SK-N-SH treated with all-trans-retinoic acid at 6 μM for 48 hours (cell line): ENCODE measurements around the gene LLGL2.

Source experiments
- ATAC-seq: fragments of 200-7000 bp; cut with Tn5 transposase; 3 replicates; pipeline ENCODE4 v1.9.1; 2020; ENCODE audit warnings: mild to moderate bottlenecking, moderate library complexity
- ARNTL ChIP-seq: fragments of 450-650 bp; formaldehyde crosslinking; IDR thresholded peaks from 2 replicates; pipeline ENCODE4 v1.5.0; 2020; ENCODE audit warnings: low read depth, mild to moderate bottlenecking, moderate library complexity, borderline replicate concordance
- BACH2 ChIP-seq: fragments of 250-450 bp; sonication (Bioruptor Pico); IDR thresholded peaks from 2 replicates; pipeline ENCODE4 v1.9.0; 2021; ENCODE audit warnings: mild to moderate bottlenecking, borderline replicate concordance
- CSDC2 ChIP-seq: fragments of 250-450 bp; sonication (Bioruptor Pico); IDR thresholded peaks from 2 replicates; pipeline ENCODE4 v1.5.0; 2020; ENCODE audit warnings: mild to moderate bottlenecking, moderate library complexity
- CSRNP3 ChIP-seq: fragments of 250-450 bp; sonication (Bioruptor Pico); IDR thresholded peaks from 2 replicates; pipeline ENCODE4 v1.5.1; 2021; ENCODE audit warnings: mild to moderate bottlenecking, moderate library complexity
- ESRRG ChIP-seq: fragments of 250-450 bp; sonication (Bioruptor Pico); IDR thresholded peaks from 2 replicates; pipeline ENCODE4 v1.6.1; 2021; ENCODE audit warnings: mild to moderate bottlenecking
- GLIS3 ChIP-seq: fragments of 250-450 bp; sonication (Bioruptor Pico); IDR thresholded peaks from 2 replicates; pipeline ENCODE4 v1.5.0; 2020; ENCODE audit warnings: mild to moderate bottlenecking, moderate library complexity
- ISL1 ChIP-seq: fragments of 250-450 bp; sonication (Bioruptor Pico); IDR thresholded peaks from 2 replicates; pipeline ENCODE4 v2.1.2; 2022; ENCODE audit warnings: mild to moderate bottlenecking, moderate library complexity
- OSR1 ChIP-seq: fragments of 250-450 bp; sonication (Bioruptor Pico); IDR thresholded peaks from 2 replicates; pipeline ENCODE4 v1.8.0; 2022; ENCODE audit warnings: moderate library complexity, mild to moderate bottlenecking, inconsistent platforms
- PATZ1 ChIP-seq: fragments of 250-450 bp; sonication (Bioruptor Pico); IDR thresholded peaks from 2 replicates; pipeline ENCODE4 v1.8.0; 2020; ENCODE audit warnings: mild to moderate bottlenecking, moderate library complexity, borderline replicate concordance
- PPARA ChIP-seq: fragments of 250-450 bp; sonication (Bioruptor Pico); IDR thresholded peaks from 2 replicates; pipeline ENCODE4 v1.5.0; 2020; ENCODE audit warnings: mild to moderate bottlenecking, borderline replicate concordance
- RARB ChIP-seq: fragments of 250-450 bp; sonication (Bioruptor Pico); IDR thresholded peaks from 2 replicates; pipeline ENCODE4 v1.8.0; 2021; ENCODE audit warnings: mild to moderate bottlenecking, moderate library complexity
- SNAI2 ChIP-seq: fragments of 250-450 bp; sonication (Bioruptor Pico); IDR thresholded peaks from 2 replicates; pipeline ENCODE4 v1.5.0; 2020; ENCODE audit warnings: mild to moderate bottlenecking, moderate library complexity
- TCF4 ChIP-seq: fragments of 250-450 bp; sonication (Bioruptor Pico); IDR thresholded peaks from 2 replicates; pipeline ENCODE4 v1.8.0; 2021; ENCODE audit warnings: mild to moderate bottlenecking, moderate library complexity, borderline replicate concordance
- TOX ChIP-seq: fragments of 250-450 bp; sonication (Bioruptor Pico); IDR thresholded peaks from 2 replicates; pipeline ENCODE4 v1.8.0; 2021; ENCODE audit warnings: mild to moderate bottlenecking, moderate library complexity, borderline replicate concordance
- ZC3H10 ChIP-seq: fragments of 250-450 bp; sonication (Bioruptor Pico); IDR thresholded peaks from 2 replicates; pipeline ENCODE4 v1.5.1; 2021; ENCODE audit warnings: mild to moderate bottlenecking, moderate library complexity
- ZFP3 ChIP-seq: fragments of 250-450 bp; sonication (Bioruptor Pico); IDR thresholded peaks from 2 replicates; pipeline ENCODE4 v1.5.0; 2020; ENCODE audit warnings: mild to moderate bottlenecking, moderate library complexity
- ZFP30 ChIP-seq: fragments of 450-650 bp; formaldehyde crosslinking; IDR thresholded peaks from 2 replicates; pipeline ENCODE4 v1.5.0; 2022; ENCODE audit warnings: mild to moderate bottlenecking, moderate library complexity
- ZNF565 ChIP-seq: fragments of 450-650 bp; formaldehyde crosslinking; conservative IDR thresholded peaks from 2 replicates; pipeline ENCODE4 v1.5.0; 2020; ENCODE audit warnings: low read depth, mild to moderate bottlenecking, moderate library complexity
- ZNF70 ChIP-seq: fragments of 450-650 bp; formaldehyde crosslinking; IDR thresholded peaks from 2 replicates; pipeline ENCODE4 v1.5.0; 2020; ENCODE audit warnings: mild to moderate bottlenecking, moderate library complexity
- ZNF8 ChIP-seq: fragments of 450-650 bp; formaldehyde crosslinking; IDR thresholded peaks from 2 replicates; pipeline ENCODE4 v1.5.0; 2020; ENCODE audit warnings: mild to moderate bottlenecking, moderate library complexity
- TF ChIP-seq, protein P1 (sequence below): fragments of 250-450 bp; sonication (Bioruptor Pico); IDR thresholded peaks from 2 replicates; pipeline ENCODE4 v1.8.0; 2021; ENCODE audit warnings: low read depth, mild to moderate bottlenecking, moderate library complexity, borderline replicate concordance
- TF ChIP-seq, protein P2 (sequence below): fragments of 250-450 bp; sonication (Bioruptor Pico); IDR thresholded peaks from 2 replicates; pipeline ENCODE4 v1.5.1; 2020; ENCODE audit warnings: low read depth, mild to moderate bottlenecking, moderate library complexity

LLGL2 gene

GRCh38 chr17:75611851-75612429 lies 86.4 kb downstream of the LLGL2 start:
- no peak for ATAC-seq
- TF ChIP-seq TOX (CRISPR knock-in tag) = no peak
- TF ChIP-seq, all 23 proteins: peak for 0

GRCh38 chr17:75612906-75613626 lies 87.6 kb downstream of the LLGL2 start:
- ATAC-seq = no peak
- TF ChIP-seq PATZ1 = no peak
- TF ChIP-seq, protein P1, sequence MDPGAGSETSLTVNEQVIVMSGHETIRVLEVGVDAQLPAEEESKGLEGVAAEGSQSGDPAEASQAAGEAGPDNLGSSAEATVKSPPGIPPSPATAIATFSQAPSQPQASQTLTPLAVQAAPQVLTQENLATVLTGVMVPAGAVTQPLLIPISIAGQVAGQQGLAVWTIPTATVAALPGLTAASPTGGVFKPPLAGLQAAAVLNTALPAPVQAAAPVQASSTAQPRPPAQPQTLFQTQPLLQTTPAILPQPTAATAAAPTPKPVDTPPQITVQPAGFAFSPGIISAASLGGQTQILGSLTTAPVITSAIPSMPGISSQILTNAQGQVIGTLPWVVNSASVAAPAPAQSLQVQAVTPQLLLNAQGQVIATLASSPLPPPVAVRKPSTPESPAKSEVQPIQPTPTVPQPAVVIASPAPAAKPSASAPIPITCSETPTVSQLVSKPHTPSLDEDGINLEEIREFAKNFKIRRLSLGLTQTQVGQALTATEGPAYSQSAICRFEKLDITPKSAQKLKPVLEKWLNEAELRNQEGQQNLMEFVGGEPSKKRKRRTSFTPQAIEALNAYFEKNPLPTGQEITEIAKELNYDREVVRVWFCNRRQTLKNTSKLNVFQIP (CRISPR knock-in tag) = no peak
- no peak for TF ChIP-seq OSR1 (CRISPR knock-in tag)
- TF ChIP-seq ZC3H10 = no peak
- no peak for TF ChIP-seq CSDC2
- TF ChIP-seq ZFP30 (CRISPR knock-in tag) = no peak
- no peak for TF ChIP-seq ZNF565
- TF ChIP-seq SNAI2 (CRISPR knock-in tag) = no peak
- no peak for TF ChIP-seq ARNTL
- no peak for TF ChIP-seq ZNF70 (CRISPR knock-in tag)
- no peak for TF ChIP-seq PPARA (CRISPR knock-in tag)
- no peak for TF ChIP-seq GLIS3 (CRISPR knock-in tag)
- no peak for TF ChIP-seq CSRNP3 (CRISPR knock-in tag)
- no peak for TF ChIP-seq BACH2
- TF ChIP-seq TCF4 (CRISPR knock-in tag) = no peak
- TF ChIP-seq, protein P2, sequence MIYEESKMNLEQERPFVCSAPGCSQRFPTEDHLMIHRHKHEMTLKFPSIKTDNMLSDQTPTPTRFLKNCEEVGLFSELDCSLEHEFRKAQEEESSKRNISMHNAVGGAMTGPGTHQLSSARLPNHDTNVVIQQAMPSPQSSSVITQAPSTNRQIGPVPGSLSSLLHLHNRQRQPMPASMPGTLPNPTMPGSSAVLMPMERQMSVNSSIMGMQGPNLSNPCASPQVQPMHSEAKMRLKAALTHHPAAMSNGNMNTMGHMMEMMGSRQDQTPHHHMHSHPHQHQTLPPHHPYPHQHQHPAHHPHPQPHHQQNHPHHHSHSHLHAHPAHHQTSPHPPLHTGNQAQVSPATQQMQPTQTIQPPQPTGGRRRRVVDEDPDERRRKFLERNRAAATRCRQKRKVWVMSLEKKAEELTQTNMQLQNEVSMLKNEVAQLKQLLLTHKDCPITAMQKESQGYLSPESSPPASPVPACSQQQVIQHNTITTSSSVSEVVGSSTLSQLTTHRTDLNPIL (CRISPR knock-in tag) = no peak
- TF ChIP-seq, all 23 proteins: peak for 0

DNA sequence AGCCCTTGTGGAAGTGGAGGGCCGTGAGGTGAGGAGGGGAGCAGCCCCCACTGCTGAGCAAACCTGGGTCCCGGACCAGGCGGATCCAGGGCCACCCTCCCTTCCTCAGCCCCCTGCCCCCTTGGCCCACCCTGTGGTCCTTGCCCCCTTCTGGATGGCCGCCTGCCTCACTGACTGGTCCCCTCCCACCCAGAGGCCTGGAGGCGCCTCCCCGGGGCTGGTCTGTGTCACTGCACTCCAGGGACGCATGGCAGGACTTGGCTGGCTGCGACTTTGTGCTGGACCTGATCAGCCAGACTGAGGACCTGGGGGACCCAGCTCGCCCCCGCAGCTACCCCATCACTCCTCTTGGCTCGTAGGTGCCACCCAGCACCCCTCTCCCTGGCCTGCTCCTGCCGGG lies 88.5 kb downstream of the LLGL2 start:
- peak; percentile 42 for ATAC-seq

More for the DNA sequence above, 88.5 kb downstream of the LLGL2 start:
- TF ChIP-seq ISL1 (CRISPR knock-in tag) = no peak
- no peak for TF ChIP-seq ZNF8
- TF ChIP-seq ZFP3 (CRISPR knock-in tag) = no peak
- TF ChIP-seq PATZ1 = no peak
- TF ChIP-seq GLIS3 (CRISPR knock-in tag) = no peak
- TF ChIP-seq PPARA (CRISPR knock-in tag) = no peak
- TF ChIP-seq ZNF70 (CRISPR knock-in tag) = no peak
- no peak for TF ChIP-seq BACH2
- TF ChIP-seq ESRRG (CRISPR knock-in tag) = no peak
- TF ChIP-seq ARNTL = no peak
- TF ChIP-seq, protein P2 (CRISPR knock-in tag) = no peak
- no peak for TF ChIP-seq CSRNP3 (CRISPR knock-in tag)
- TF ChIP-seq TCF4 (CRISPR knock-in tag) = no peak
- no peak for TF ChIP-seq RARB (CRISPR knock-in tag)
